Stimulated activated CD4-positive, alpha-beta T cell treated with anti-CD3 and anti-CD28 coated beads, Interleukin-1b, Interleukin-23, amount 100 ng/mL, for 48 hours (primary cell): ENCODE measurements around the gene ARFRP1.

Source experiments
- DNase-seq: peaks from one replicate; pipeline ENCODE4 v3.0.0-alpha.2; 2020

The ARFRP1 gene

DNA sequence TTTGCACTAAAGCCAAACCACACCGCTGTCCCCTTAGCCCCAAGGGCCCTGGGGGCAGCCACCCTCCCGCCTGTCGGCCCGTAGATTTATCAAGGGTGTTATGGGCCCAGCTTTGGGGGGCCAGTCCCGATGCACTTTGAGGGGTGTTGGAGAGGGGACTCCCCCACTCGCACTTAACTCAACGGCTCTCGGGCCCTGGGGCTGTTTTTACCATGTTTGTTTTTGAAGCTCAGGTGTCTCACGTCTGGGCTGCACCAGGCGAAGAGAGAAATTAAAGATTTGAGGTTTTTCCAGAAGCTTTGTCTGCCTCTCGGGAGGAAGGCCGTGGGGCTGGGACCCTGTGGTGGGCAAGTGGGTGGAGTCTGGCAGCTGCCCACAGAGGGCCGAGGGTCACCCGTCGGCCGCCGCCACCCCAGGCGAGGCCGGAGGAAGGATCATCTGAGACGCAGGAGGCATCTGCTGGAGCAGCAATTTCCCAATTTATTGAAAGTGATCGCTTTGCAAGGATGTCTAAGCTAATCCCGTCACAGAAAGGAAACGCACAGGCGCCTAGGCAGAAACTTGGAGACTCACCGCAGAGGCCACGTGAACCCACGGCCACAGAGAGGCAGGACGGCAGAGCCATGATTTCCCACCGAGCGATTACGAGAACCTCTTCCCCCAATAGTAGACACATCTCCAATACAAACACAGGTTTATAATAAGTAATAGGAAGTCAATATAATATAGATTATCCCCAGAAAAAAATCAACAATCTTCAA, 35.6 kb upstream of the ARFRP1 start:
- no peak for DNase-seq

DNA sequence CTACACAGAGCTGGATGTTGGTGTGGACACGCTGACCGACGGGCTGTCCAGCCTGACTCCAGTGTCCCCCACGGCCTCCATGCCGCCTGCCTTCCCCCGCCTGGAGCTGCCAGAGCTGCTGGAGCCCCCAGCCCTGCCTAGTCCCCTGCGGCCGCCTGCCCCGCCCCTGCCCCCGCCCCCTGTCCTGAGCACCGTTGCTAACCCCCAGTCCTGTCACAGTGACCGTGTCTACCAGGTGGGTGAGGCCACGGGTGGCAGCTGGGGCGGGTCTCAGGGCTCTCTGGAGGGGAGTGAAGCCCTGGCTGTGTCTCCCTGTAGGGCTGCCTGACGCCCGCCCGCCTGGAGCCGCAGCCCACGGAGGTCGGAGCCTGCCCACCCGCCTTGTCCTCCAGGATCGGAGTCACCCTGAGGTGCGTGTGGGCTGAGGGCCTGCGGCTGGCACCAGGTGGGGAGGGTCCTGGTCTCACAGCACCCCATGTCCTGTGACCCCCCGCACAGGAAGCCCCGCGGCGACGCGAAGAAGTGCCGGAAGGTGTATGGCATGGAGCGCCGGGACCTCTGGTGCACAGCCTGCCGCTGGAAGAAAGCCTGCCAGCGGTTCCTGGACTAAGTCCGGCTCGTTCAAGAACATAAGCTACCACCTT, 34.7 kb upstream of the ARFRP1 start:
- DNase-seq, result no peak

DNA sequence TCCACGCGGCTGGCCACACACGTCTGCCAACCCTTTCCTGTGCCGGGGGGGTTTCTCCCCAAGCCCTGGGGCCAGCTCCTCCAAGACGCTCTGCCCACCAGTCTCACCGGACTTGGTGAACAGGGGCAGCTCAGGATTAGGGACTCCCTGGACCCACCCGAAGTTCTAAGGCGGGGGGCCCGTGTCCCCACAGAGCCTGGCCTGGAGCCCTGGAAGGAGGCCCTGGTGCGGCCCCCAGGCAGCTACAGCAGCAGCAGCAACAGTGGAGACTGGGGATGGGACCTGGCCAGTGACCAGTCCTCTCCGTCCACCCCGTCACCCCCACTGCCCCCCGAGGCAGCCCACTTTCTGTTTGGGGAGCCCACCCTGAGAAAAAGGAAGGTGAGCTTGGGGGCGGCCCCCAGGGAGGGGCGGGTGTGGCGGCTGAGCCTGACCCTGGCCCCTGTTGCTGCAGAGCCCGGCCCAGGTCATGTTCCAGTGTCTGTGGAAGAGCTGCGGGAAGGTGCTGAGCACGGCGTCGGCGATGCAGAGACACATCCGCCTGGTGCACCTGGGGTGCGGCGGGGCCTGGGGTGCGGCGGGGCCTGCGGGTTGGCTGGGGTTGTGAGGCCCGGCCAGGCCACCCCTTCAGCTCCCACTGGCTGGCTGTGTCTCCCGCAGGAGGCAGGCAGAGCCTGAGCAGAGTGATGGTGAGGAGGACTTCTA, 34.1 kb upstream of the ARFRP1 start:
- DNase-seq, result no peak

DNA sequence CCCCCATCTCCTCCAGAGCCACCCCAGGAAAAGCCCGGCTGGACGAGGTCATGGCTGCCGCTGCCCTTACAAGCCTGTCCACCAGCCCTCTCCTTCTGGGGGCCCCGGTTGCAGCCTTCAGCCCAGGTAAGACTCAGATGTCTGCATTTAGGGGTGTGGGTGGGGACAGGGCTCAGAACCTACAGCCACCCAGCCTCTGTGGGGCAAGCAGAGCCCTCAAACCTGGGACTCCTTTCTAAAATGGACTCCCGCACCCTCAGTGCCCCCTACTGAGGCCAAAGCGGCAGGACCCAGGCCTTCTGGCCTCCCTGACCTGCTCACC, 33.5 kb upstream of the ARFRP1 start:
- DNase-seq, result no peak

DNA sequence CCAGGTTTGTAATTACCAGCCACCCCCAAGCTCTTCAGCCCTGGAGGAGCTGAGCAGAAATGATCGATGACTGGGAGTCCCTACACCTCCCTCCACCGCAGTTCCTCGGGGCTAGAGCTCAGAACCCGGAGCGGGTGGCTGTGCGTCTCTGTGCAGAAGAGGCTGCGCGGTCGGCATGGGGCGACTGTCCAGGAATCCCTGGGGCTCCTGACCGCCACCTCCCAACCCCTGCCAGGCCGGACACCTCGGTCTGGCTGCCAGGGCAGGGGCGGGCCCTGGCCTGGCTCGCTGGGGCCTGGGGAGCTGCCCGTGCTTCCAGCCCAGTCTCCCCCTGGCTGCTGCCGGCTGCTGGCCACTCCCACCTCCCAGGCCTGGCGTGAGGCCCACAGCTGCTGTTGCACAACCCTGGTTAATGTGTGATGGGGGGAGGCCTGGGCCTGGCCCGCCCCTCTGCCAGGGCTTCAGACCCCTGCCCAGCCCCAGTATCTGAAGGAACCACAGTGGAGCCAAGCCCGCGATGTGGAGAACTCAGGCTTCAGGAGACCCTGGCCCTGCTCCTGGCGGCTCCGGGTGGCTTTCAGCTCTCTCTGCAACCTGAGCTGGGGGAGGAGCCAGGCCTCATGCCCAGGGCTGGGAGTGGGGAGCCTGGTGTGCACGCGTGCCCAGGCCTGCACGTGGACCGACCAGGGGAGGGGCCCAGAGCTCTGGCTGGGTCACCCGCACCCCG, 33.0 kb upstream of the ARFRP1 start:
- peak; percentile 42 for DNase-seq

DNA sequence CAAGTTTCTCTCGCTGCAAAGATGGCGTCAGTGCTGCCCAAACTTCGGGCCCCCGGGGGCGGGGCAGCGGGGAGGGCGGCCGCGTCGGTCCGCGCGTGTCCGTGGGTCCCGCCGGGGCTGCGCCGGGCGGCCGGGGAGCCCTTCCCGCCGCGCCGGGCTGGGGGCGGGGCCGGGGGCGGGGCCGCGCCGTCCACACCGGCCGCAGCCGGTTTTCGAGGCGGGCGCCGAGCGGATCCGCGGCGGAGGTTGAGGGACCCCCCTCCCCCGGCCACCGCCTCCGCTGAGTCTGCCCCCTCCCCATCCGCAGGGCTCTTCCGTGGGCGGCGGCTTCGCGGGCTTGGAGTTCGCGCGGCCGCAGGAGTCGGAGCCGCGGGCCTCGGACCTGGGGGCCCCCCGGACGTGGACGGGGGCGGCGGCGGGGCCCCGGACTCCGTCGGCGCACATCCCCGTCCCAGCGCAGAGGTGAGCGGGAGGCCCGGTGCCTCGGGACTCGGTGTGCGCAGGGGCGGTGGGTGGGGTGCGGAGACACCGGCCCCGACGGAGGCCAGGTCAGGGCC, 32.4 kb upstream of the ARFRP1 start:
- peak; percentile 28 for DNase-seq

DNA sequence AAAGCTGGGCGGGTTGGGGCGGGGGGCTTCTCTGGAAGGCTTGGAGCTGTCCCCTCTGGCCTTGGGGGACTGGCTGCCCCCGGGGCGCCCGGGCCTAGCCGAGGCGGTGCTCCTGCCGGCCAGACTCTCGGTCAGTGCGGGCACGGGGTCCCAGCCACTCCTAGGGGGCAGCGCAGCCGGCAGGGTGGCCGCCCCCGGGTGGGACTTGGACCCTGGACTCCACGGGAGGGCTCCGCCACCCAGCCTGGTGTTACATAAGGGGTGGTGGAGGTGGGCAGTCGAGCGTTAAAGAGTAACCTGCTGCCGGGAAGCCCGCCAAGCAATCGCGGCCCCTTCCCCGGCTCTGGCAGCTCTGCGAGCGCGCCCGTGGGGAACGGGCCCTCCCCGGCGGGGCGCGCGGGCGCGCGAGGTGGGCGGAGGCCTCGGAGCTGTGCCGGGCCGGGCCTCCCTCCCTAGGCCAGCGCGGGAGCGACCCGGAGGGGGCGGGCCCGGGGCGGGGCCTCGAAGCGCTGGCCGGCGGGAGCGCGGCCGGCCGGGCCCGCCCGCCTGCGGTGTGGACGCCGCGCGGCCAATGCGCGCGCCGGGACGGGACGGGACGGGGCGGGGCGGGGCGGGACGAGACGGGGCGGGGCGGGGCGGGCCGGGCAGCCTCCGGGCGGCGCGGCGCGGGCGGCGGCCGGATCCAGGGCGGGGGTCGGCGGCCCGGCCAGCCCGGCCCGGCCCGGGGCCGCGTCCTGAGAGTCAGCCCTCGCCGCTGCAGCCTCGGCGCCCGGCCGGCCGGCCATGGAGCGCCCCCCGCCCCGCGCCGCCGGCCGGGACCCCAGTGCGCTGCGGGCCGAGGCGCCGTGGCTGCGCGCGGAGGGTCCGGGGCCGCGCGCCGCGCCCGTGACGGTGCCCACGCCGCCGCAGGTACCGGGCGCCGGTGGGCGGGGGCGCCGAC, 31.6 kb upstream of the ARFRP1 start, which contains the start of gene SLC2A4RG:
Gene SLC2A4RG, plus strand, starts transcription at position 647 of the 940 bp plus-strand sequence. Its CDS starts 137 bp downstream, at position 784.
- peak; percentile 47 for DNase-seq

DNA sequence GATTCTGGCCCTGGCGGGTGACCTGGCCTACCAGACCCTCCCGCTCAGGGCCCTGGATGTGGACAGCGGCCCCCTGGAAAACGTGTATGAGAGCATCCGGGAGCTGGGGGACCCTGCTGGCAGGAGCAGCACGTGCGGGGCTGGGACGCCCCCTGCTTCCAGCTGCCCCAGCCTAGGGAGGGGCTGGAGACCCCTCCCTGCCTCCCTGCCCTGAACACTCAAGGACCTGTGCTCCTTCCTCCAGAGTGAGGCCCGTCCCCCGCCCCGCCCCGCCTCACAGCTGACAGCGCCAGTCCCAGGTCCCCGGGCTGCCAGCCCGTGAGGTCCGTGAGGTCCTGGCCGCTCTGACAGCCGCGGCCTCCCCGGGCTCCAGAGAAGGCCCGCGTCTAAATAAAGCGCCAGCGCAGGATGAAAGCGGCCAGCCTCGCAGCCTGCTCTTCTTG, 30.9 kb upstream of the ARFRP1 start:
- peak; percentile 36 for DNase-seq

DNA sequence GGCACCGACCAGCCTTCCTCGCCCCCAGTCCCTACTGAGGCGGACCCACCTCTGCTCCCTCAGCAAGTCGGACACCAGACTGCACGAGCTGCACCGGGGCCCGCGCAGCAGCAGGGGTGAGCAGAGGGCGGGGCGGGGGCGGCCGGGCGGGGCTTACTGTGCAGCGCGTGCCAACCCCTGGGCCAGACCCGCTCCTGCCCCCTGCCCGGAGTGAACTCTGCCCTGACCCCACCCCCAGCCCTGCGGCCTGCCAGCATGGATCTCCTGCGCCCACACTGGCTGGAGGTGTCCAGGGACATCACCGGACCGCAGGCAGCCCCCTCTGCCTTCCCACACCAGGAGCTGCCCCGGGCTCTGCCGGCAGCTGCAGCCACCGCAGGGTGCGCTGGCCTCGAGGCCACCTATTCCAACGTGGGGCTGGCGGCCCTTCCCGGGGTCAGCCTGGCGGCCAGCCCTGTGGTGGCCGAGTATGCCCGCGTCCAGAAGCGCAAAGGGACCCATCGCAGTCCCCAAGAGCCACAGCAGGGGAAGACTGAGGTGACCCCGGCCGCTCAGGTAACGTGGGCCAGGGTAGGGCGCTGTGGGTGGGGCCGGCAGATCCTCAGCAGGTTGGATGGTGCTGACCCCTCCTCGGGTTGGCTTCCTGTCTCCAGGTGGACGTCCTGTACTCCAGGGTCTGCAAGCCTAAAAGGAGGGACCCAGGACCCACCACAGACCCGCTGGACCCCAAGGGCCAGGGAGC, 30.3 kb upstream of the ARFRP1 start:
- no peak for DNase-seq

DNA sequence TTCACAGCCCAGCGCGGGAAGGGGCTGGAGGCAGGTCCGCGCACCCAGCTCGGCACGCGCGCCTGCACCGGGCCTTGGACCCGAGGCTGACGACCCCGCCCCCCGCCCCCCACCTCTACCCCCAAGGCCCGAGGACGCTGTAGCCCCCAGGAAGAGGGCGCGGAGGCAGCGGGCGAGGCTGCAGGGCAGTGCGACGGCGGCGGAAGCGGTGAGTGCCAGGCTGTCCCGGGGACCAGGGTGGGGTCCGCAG, 29.8 kb upstream of the ARFRP1 start:
- DNase-seq, result no peak

DNA sequence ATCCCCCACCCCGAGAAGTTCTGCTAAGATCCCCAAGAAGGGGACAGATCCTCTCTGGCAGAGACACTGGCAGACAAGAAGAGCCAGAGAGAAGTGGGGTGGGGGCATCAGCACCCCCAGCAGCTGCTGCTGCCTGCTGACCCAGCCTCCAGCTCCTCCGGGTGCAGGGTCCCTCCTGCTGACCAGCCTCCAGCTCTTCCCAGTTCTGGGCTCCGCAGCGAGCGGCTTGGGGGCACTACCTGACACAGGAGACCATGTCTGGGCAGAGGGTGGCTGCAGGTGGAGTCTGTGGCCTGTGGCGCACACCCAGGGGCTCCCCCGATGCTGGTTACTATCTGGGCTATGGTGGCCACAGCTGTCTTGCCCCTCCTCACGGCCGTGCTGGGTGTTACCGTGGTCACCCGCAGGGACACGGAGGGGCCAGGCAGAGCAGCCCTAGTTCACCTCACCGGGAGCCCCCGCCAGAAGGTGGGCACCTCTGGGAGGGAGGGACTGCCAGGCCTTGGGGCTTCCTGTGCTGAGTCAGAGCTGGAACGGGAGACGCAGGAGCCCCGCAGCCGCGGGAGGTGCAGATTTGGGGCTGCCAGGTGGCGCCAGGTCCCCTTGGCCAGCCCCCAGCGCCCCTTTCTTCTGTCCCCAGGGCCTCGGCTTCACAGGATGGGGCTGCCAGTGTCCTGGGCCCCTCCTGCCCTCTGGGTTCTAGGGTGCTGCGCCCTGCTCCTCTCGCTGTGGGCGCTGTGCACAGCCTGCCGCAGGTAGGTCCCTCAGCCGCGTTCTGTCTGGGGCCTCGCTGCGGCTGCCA, 29.3 kb upstream of the ARFRP1 start:
- peak; percentile 47 for DNase-seq

DNA sequence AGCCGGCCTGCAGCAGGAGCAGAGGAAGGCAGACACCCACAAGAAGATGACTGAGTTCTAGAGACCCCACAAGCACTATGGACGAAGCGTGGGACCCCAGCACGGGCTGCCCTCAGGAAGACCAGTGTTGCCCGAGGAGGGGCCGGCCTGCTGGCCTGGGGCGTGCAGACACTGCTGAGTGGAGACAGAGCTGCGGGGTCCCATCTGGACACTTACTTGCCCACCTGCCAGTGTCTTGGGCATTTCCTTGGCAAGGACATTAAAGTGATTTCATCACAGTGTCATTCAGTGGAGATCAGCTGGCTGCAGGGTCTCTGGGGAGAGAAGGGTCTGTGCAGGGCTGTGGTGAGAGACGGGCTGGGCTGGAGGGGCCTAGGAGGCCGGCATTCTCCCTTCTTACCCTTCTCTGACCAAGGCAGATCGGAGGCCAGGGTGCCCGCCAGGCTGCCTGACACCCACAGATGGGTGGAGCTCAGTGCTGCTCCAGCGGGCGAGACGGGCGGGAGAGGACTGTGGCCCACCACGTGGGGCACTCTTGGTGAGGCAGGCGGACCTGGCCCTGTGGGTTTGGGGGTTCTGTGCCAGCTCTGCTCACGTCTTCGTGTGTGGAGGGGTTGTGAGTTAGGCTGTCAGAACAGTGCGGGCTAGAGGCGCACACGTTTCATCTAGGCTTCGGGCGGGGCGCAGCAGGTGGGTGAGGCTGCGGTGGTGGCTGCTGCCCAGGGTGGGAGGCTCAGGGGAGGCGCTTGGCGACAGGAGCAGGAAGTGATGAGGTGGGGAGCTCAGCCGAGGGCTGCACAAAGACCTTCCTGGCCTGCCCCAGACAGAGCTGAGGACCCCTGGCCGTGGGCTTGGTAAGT, 28.3 kb upstream of the ARFRP1 start, which contains the start of gene LIME1:
Gene LIME1, plus strand, starts transcription at position 806 of the 860 bp plus-strand sequence. CDS start 886 bp downstream, outside the sequence.
- peak; percentile 48 for DNase-seq

DNA sequence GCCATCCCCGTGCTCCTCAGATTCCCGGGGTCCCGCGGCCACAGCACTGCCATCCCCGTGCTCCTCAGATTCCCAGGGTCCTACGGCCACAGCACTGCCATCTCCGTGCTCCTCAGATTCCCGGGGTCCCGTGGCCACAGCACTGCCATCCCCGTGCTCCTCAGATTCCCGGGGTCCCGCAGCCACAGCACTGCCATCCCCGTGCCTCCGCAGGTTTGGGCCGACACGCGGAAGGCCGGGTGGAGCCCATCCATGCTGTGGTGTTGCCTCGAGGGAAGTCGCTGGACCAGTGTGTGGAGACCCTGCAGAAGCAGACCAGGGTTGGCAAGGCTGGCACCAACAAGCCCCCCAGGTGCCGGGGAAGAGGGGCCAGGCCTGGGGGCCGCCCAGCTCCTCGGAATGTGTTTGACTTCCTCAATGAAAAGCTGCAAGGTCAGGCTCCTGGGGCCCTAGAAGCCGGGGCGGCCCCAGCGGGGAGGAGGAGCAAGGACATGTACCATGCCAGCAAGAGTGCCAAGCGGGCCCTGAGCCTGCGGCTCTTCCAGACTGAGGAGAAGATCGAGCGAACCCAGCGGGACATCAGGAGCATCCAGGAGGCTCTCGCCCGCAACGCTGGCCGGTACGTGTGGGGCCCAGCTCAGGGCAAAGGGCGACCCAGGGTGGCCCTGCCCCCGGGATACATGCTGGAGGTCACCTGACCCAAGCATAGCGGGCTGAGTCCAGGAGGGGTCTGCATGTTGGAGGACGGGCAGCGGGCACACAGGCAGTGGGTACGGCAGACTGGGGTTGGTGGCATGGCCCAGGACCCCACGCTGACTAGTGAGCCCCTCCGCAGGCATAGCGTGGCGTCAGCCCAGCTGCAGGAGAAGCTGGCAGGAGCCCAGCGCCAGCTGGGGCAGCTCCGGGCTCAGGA, 27.4 kb upstream of the ARFRP1 start:
- no peak for DNase-seq

DNA sequence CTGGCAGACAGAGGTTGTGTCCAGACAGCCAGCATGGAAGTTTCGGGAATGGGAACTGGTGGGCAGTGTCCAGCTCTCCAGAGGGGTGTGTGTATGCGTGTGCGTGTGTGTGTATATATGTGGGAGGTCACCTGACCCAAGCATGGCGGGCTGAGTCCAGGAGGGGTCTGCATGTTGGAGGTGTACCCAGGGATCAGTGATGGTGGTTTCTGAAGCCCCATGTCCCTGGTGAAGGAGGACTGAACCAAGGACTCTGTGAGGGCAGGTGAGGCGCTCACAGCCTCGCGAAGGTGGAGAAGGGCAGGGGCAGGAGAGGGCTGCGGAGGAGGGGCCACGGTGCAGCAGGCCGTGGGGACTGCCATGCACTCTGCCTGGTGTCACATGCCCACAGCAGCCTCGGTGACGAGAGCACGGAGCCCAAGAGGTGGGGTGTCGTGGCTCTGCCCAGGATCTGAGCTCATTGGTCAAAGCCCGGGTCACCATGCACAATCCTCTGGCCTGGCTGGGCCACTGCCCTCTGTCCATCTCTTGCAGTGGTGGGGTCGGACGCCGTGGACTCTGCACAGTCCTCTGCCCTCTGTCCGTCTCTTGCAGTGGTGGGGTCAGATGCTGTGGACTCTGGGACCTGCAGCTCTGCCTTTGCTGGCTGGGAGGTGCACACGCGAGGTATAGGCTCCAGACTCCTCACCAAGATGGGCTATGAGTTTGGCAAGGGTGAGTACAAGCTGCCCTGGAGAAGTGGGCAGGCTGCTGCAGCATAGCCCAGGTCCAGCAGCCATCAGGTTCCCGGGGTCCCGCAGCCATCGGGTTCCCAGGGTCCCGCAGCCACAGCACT, 26.6 kb upstream of the ARFRP1 start:
- no peak for DNase-seq

DNA sequence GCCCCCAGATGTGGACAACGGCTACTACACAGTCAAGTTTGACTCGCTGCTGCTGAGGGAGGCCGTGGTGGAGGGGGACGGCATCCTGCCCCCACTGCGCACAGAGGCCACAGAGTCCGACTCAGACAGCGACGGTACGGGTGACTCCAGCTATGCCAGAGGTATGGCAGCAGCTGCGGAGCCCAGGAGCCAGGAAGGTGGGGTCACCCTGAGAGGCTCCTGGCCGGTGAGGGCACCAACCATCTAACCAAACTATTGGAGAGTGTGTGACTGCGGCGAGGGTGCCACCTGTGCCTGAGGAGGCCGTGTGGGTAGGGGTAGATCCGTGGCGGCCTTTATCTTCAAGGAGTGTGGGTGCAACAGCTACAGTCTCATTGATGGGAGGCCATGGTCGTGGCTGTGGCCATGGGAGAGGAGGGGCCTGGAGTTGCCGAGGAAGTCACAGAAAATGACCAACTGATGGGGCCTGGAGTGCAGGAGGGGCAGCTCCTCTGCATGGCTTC, 25.9 kb upstream of the ARFRP1 start:
- no peak for DNase-seq

DNA sequence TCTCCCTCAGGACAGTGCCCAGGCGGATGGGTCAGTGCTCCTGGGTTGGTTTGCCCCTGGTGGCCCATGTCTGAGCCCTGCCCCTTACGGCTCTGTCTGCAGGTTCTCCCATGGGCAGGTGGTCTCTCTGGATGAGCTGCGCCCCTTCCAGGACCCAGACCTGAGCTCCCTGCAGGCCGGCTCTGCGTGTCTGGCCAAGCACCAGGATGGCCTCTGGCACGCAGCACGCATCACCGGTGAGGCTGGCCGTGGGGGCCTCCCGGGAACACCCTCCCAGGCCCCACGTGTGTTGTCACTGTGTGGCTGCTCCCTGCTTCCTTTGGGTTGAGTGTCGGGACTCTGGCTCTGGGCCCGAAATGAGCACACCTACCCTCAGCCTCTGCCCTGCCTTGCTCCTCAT, 25.3 kb upstream of the ARFRP1 start:
- DNase-seq, result no peak
